Dermis blood vessel endothelial cell (primary cell): ENCODE results near the gene NWD2. TPM values are rescaled to one million over a fixed set of nuclear protein-coding genes. Genes with fewer than 3 reads are reported as not detected.

Source experiments
- DNase-seq: peaks from one replicate; pipeline ENCODE4 v3.0.0; 2010
- total RNA-seq: library from RNA; depleted of rRNA; stranded (reverse); fragments of >200 nt; gene quantifications from 2 replicates; pipeline ENCODE4 v1.2.3, GENCODE V29; 2014

Gene NWD2
- total RNA-seq, 1 donor from 2014 or later: not detected

- no peak for DNase-seq
Measured at GRCh38 chr4:37279894-37280592, 35.5 kb downstream of the NWD2 start.

DNA sequence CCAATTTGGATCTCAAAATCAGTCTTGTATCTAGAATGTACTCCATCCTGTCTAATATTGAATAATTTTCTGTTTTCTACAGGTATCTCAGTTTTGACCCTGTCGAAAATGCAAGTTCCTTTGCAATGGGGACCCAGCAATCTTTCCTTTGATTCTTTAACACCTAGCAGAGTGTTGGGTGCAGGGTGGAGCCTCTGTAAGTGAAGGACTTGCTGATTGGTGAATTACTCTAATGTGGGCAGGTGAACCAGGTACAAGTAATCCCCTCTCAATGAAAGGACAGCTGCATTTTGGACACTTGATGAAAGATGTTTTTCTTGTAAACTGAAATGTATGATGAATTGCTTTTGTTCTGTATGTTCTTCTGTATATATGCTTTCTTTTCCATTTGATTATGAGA, 54.9 kb downstream of the NWD2 start:
- no peak for DNase-seq

GRCh38 chr4:37304612-37305011, 60.1 kb downstream of the NWD2 start:
- no peak for DNase-seq

DNA sequence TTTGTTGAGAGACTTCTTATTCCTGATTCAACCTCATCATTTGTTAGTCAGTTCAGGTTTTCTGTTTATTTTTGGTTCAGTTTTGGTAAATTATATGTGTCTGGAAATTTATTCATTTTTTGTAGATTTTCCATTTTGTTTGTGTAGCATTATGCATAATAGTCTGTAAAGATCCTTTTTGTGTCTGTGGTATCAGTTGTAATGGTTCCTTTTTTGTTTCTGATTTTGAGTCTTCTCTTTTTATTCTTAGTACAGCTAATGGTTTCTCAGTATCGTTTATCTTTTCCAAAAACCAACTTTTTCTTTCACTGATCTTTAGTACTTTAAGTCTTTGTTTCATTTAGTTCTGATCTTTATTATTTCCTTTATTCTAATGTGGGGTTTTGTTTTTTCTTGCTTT, 61.4 kb downstream of the NWD2 start:
- no peak for DNase-seq

DNA sequence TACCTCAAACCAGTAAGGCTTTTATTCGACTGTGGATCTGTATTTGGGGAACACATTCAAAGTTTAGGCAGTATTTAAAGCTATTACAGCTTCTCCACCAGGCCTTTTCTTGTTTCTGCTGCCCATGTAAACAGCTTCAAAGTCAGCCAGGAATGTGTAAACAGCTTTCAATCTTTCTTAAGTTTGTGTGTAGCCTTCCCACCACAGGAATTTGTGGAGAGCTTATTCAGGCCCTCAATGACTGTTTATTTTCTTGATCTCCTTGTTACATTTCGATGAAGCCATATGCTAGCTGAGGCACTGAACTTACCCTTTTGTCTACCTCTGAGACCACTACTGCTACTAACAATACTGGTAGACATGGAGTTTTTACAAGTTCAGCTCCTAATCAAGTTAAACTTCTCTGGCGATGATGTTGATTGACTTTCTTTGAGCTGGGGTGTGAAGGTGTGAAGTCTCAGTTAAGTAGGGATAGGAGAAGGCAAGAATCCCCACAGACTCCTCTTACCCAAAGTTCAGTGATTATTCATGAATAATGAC, 72.6 kb downstream of the NWD2 start:
- DNase-seq: no peak

GRCh38 chr4:37320513-37321235, 76.1 kb downstream of the NWD2 start:
- no peak for DNase-seq

- DNase-seq: no peak
Measured at GRCh38 chr4:37322122-37322521, 77.6 kb downstream of the NWD2 start.

GRCh38 chr4:37324546-37324945, 80.0 kb downstream of the NWD2 start:
- no peak for DNase-seq

- DNase-seq: no peak
Measured at GRCh38 chr4:37326852-37327251, 82.3 kb downstream of the NWD2 start.

DNA sequence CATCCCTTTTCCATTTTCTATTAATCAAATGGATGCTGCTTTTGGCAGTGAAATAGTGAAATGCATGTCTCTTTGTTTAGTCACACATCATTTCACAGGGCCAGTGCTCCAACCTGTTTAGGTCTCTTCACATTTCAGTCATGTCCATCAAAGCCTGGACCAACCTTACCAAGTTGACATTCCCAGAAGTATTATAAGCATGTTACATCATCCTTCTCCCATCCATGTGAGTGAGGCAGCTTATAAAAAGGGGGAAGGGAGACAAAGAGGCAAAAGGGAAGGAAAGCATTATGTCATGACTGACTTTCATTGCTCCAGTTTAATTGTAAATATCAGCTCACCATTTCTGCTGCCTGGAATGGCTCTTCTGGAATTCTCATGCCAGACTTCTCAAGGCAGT, 94.4 kb downstream of the NWD2 start:
- DNase-seq: no peak

- DNase-seq: no peak
Measured at GRCh38 chr4:37358748-37359147, 114.2 kb downstream of the NWD2 start.

GRCh38 chr4:37359261-37359660, 114.7 kb downstream of the NWD2 start:
- no peak for DNase-seq

- DNase-seq: no peak
Measured at GRCh38 chr4:37365888-37366287, 121.3 kb downstream of the NWD2 start.

DNA sequence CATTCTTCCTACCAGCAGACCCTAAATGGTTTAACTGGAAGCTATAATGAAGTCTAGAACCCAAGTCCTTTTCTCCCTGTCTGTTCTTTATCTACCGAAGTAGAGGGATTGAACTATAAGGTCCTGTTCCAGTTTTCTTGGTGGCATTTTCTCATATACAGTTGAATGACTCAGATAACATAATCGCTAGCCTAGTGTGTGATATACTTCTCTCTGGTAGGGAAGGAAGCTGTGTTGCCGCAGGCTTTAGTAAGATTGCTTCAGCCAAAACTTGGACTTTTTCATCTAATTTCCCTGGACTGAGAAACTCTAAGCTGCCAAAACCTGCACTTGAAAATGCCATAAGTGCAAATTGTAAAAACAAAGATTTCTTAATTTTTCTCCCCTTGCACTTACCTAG, 123.4 kb downstream of the NWD2 start:
- DNase-seq: no peak

DNA sequence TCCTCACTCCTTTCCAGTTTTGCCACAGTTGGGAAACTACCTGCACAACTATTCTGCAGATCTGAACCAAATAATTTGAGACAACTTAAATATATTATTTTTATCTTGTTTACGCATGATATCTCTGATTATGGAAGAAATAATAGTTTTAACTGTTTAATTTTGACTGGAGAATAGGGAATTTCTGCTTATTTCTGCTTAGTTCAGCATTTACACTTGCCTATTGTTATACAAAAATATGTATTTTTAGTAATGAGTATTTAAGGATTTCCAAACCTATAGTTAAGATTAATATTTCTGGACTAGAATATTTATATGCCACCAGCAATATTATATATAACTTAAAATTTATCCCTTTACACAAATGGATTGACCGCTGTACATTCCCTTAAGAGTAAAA, 125.5 kb downstream of the NWD2 start:
- DNase-seq: no peak

GRCh38 chr4:37381040-37381668, 136.6 kb downstream of the NWD2 start:
- DNase-seq: no peak

DNA sequence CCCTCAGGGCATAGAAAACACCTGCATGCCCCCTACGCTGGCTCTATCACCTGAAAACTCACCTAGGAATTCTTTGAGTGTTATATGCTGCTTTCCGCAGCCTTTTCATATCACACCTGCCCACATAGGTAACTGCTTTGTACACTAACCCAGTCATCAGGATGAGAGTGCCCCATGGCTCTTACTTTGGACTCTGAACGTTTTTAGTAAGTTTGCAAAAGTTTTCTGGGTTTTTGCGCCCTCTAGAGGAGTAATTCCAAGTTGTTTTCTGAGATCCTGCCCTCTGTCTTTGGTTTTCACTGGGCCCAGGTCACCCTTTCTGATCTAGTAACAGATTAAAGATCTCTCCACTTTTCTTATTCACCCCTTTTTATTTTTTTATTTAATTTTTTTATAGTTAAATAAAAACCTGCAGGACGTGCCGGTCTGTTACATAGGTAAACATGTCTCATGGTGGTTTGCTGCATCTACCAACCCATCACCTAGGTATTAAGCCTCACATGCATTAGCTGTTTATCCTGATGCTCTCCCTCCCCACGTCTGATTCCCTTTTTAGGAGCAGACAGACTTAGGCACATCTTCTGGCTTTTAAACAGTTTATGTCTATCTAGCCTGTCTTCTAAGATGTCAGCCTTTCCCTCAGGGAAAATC, 139.2 kb downstream of the NWD2 start:
- peak; percentile 50 for DNase-seq

- DNase-seq: no peak
Measured at GRCh38 chr4:37385424-37385823, 140.9 kb downstream of the NWD2 start.

- DNase-seq: no peak
Measured at GRCh38 chr4:37388681-37389365, 144.3 kb downstream of the NWD2 start.

- no peak for DNase-seq
Measured at GRCh38 chr4:37389366-37389765, 144.8 kb downstream of the NWD2 start.

DNA sequence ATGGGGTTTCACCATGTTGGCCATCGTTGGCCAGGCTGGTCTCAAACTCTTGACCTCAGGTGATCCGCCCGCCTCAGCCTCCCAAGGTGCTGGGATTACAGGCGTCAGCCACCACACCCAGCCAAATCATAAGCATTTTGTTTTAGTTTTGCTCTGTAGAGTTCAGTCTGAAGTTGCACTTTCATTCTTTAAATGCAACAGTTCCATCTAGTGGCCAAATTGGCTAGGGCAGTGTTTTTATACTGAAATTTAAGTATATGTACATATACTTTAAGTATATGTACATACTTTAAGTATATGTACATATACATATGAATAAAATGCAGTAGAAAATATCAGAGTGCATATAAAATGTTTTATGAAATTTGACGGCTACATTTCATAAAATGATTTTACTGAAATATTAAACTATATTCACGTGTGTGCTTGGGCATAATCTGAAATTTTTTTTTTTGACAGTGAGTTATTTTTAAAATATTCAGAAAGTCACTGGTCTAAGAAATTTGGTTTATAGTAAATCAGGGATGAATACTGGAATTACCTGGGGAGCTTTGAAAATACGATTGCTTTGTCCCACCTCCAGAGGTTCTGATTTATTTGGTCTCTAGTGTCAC, 145.5 kb downstream of the NWD2 start:
- DNase-seq: peak; percentile 62
